Endodermal cell (in vitro differentiated cells): ENCODE measurements around the gene MAN2B1. TPM values are rescaled to one million over a fixed set of nuclear protein-coding genes. Genes with fewer than 3 reads are reported as not detected.

Experiments
- DNase-seq: peaks from one replicate; pipeline ENCODE4 v3.0.0-alpha.2; 2017
- H3K27ac ChIP-seq: 2 replicates; pipeline ENCODE4 v1.5.1; 2013; ENCODE audit warnings: mild to moderate bottlenecking, low read depth, low read length, moderate library complexity
- H3K27me3 ChIP-seq: 2 replicates; pipeline ENCODE4 v1.6.1; 2013; ENCODE audit warnings: mild to moderate bottlenecking, low read length, moderate library complexity; ENCODE audit not compliant: insufficient read depth, control insufficient read depth, poor library complexity, severe bottlenecking
- H3K36me3 ChIP-seq: 2 replicates; pipeline ENCODE4 v1.7.0; 2013; ENCODE audit warnings: mild to moderate bottlenecking, low read length, moderate library complexity; ENCODE audit not compliant: control insufficient read depth, insufficient read depth
- H3K4me1 ChIP-seq: one replicate; pipeline ENCODE4 v1.7.0; 2013; ENCODE audit warnings: low read length; ENCODE audit not compliant: control insufficient read depth, insufficient read depth
- H3K4me3 ChIP-seq: 2 replicates; pipeline ENCODE4 v1.5.1; 2013; ENCODE audit warnings: mild to moderate bottlenecking, low read length, moderate library complexity
- H3K9ac ChIP-seq: 2 replicates; pipeline ENCODE4 v1.6.1; 2013; ENCODE audit warnings: mild to moderate bottlenecking, low read length, moderate library complexity; ENCODE audit not compliant: poor library complexity, severe bottlenecking; ENCODE audit errors: extremely low read depth
- H3K9me3 ChIP-seq: 2 replicates; pipeline ENCODE4 v1.6.1; 2013; ENCODE audit warnings: mild to moderate bottlenecking, low read length, moderate library complexity; ENCODE audit not compliant: control insufficient read depth
- H3K27ac Mint-ChIP-seq: 2 replicates; pipeline ENCODE4 v1.8.0; 2020; ENCODE audit warnings: mixed read lengths
- H3K27me3 Mint-ChIP-seq: 2 replicates; pipeline ENCODE4 v1.8.0; 2021; ENCODE audit warnings: mild to moderate bottlenecking, mixed read lengths; ENCODE audit not compliant: insufficient read depth
- H3K36me3 Mint-ChIP-seq: 2 replicates; pipeline ENCODE4 v1.8.0; 2020; ENCODE audit warnings: low read depth, mixed read lengths
- H3K4me1 Mint-ChIP-seq: 2 replicates; pipeline ENCODE4 v1.8.0; 2020; ENCODE audit warnings: mixed read lengths
- H3K4me3 Mint-ChIP-seq: 2 replicates; pipeline ENCODE4 v1.8.0; 2020; ENCODE audit warnings: mild to moderate bottlenecking, moderate library complexity, mixed read lengths
- H3K9me3 Mint-ChIP-seq: 2 replicates; pipeline ENCODE4 v1.8.0; 2020; ENCODE audit warnings: mild to moderate bottlenecking, mixed read lengths
- CTCF ChIP-seq: fragments of 200-600 bp; sonication (generic); conservative IDR thresholded peaks from 2 replicates; pipeline ENCODE4 v1.5.0; 2021; ENCODE audit warnings: antibody characterized with exemption, mild to moderate bottlenecking
- WGBS, 2 experiments: methylation state at CpG; one replicate each; pipeline versions ENCODE4 v1.1.5 to v1.1.7; 2013; ENCODE audit warnings: missing lambda C conversion rate in 2 of 2, mixed read lengths in 1 of 2; ENCODE audit not compliant: insufficient coverage in 1 of 2, insufficient read length in 1 of 2; 5-methylcytosine and 5-hydroxymethylcytosine counted together
- total RNA-seq, 2 donors: library from RNA; stranded (reverse); fragmentation: NEBNext Ultra II Directional in 1 of 2; extraction: Animal tissue kit (Norgen Biotek cat#: 25700) in 1 of 2; gene quantifications; 2 replicates in 1 of 2; 3 replicates in 1 of 2; pipeline ENCODE4 v1.2.1, GENCODE V29; 2021

The MAN2B1 gene
- total RNA-seq, 2 donors from 2014 or later = 101 to 113 TPM

- Mint-ChIP-seq H3K36me3 (peaks cover 70% of the 10 kb centered on the region), H3K4me3 (no peak overlapping the region), H3K27me3 (no peaks in the 10 kb centered on the region), H3K4me1 (peaks cover 1% of the 10 kb centered on the region), H3K9me3 (no peaks in the 10 kb centered on the region), H3K27ac (no peak overlapping the region)
- H3K9me3 ChIP-seq = no peaks in the 10 kb centered on the region
- TF ChIP-seq CTCF = no peak
- no peaks in the 10 kb centered on the region for H3K4me1 ChIP-seq
- no peak overlapping the region for H3K4me3 ChIP-seq
- WGBS, 2 experiments = 94 to 100% methylated on average over 4 to 10 of the region's 10 CpGs
- no peak for DNase-seq
- H3K27me3 ChIP-seq = no peaks in the 10 kb centered on the region
- peaks cover 81% of the 10 kb centered on the region for H3K36me3 ChIP-seq
- H3K27ac ChIP-seq = no peak overlapping the region
- no peak overlapping the region for H3K9ac ChIP-seq
Observed at GRCh38 chr19:12675399-12675798, 8.9 kb upstream of the MAN2B1 start.

- peak; percentile 67 for DNase-seq
- H3K9me3 ChIP-seq = no peaks in the 10 kb centered on the region
- Mint-ChIP-seq H3K36me3 (peaks cover 52% of the 10 kb centered on the region), H3K9me3 (no peaks in the 10 kb centered on the region), H3K27me3 (no peaks in the 10 kb centered on the region), H3K4me3 (no peak overlapping the region), H3K4me1 (peaks cover 11% of the 10 kb centered on the region), H3K27ac (no peak overlapping the region)
- no peaks in the 10 kb centered on the region for H3K27me3 ChIP-seq
- H3K9ac ChIP-seq = no peak overlapping the region
- H3K27ac ChIP-seq = no peak overlapping the region
- H3K36me3 ChIP-seq = peaks cover 58% of the 10 kb centered on the region
- H3K4me1 ChIP-seq = no peaks in the 10 kb centered on the region
- H3K4me3 ChIP-seq = no peak overlapping the region
- WGBS, 2 experiments = 89% methylated on average over 10 of the region's 10 CpGs; no CpG with 5 or more reads in 1 of the 2 experiments
- no peak for TF ChIP-seq CTCF
Observed at GRCh38 chr19:12672744-12673143, 6.2 kb upstream of the MAN2B1 start.

- H3K4me1 ChIP-seq = no peaks in the 10 kb centered on the region
- Mint-ChIP-seq H3K36me3 (peaks cover 31% of the 10 kb centered on the region), H3K4me1 (peaks cover 22% of the 10 kb centered on the region), H3K9me3 (no peaks in the 10 kb centered on the region), H3K4me3 (peak overlapping the region; percentile 96), H3K27ac (peak overlapping the region; percentile 98), H3K27me3 (no peaks in the 10 kb centered on the region)
- peak overlapping the region; percentile 56 for H3K9ac ChIP-seq
- no peaks in the 10 kb centered on the region for H3K27me3 ChIP-seq
- no peak overlapping the region for H3K27ac ChIP-seq
- 58 to 77% methylated on average over 15 to 26 of the region's 26 CpGs for WGBS, 2 experiments
- TF ChIP-seq CTCF = no peak
- peaks cover 37% of the 10 kb centered on the region for H3K36me3 ChIP-seq
- DNase-seq = peak; percentile 41
- no peaks in the 10 kb centered on the region for H3K9me3 ChIP-seq
- H3K4me3 ChIP-seq = peak overlapping the region; percentile 93
Observed at GRCh38 chr19:12670159-12670928, 3.8 kb upstream of the MAN2B1 start.
